NCI-H510A (cell line): ENCODE measurements around the gene KIAA1191.
"Not testable (repeated sequence)": the region's sequence is repeated elsewhere in the genome, so short reads cannot be mapped to it uniquely, and the experiment has no call there.

Experiments
- DNase-seq: peaks from one replicate; lab custom pipeline; 2025; lab: John Stamatoyannopoulos, UW

KIAA1191 gene

GRCh38 chr5:176361437-176362232, at the start of gene KIAA1191:
Gene KIAA1191 (minus strand): TSS chr5:176361764. CDS start chr5:176359508, 2,256 bp downstream.
- peak; percentile 65 for DNase-seq

- DNase-seq: no peak
Measured at GRCh38 chr5:176410486-176411180, 49.1 kb upstream of the KIAA1191 start.

GRCh38 chr5:176409765-176410164, 48.2 kb upstream of the KIAA1191 start:
- no peak for DNase-seq

- no peak for DNase-seq
Measured at GRCh38 chr5:176408590-176408989, 47.0 kb upstream of the KIAA1191 start.

- not testable (repeated sequence) for DNase-seq
Measured at GRCh38 chr5:176408252-176408573, 46.6 kb upstream of the KIAA1191 start.

GRCh38 chr5:176407456-176408251, 46.1 kb upstream of the KIAA1191 start:
- DNase-seq: no peak

GRCh38 chr5:176406436-176407052, 45.0 kb upstream of the KIAA1191 start:
- no peak for DNase-seq

GRCh38 chr5:176405656-176406435, 44.3 kb upstream of the KIAA1191 start:
- no peak for DNase-seq

GRCh38 chr5:176401281-176402205, 40.0 kb upstream of the KIAA1191 start:
- DNase-seq: no peak

- DNase-seq: no peak
Measured at GRCh38 chr5:176400382-176401156, 39.0 kb upstream of the KIAA1191 start.

- no peak for DNase-seq
Measured at GRCh38 chr5:176397736-176398420, 36.3 kb upstream of the KIAA1191 start.

GRCh38 chr5:176396330-176396729, 34.8 kb upstream of the KIAA1191 start:
- DNase-seq: no peak

- no peak for DNase-seq
Measured at GRCh38 chr5:176394881-176395675, 33.5 kb upstream of the KIAA1191 start.

GRCh38 chr5:176394096-176394495, 32.5 kb upstream of the KIAA1191 start:
- DNase-seq: no peak

- DNase-seq: no peak
Measured at GRCh38 chr5:176392526-176392925, 31.0 kb upstream of the KIAA1191 start.

GRCh38 chr5:176391999-176392398, 30.4 kb upstream of the KIAA1191 start:
- DNase-seq: no peak

GRCh38 chr5:176391479-176391878, 29.9 kb upstream of the KIAA1191 start:
- no peak for DNase-seq
